HG03520 (cell line): Measurements from ENCODE around the gene RAB3D.

Source experiments
- ATAC-seq: cut with Tn5 transposase; IDR thresholded peaks from one replicate; pipeline ENCODE4 v1.9.1; 2021; ENCODE audit warnings: mild to moderate bottlenecking, moderate library complexity; ENCODE audit not compliant: unreplicated experiment

Gene RAB3D

GRCh38 chr19:11299946-11300810 is 39.3 kb downstream of the RAB3D start:
- ATAC-seq, result no peak

GRCh38 chr19:11296264-11296663 is 43.2 kb downstream of the RAB3D start:
- no peak for ATAC-seq

GRCh38 chr19:11295665-11296245 is 43.7 kb downstream of the RAB3D start, which contains the start of gene TSPAN16:
TSS of gene TSPAN16 (plus strand) at chr19:11296160. CDS start at chr19:11296298, 138 bp downstream.
- ATAC-seq, result no peak

- no peak for ATAC-seq
Observed at GRCh38 chr19:11295180-11295579, 44.3 kb downstream of the RAB3D start.

GRCh38 chr19:11293433-11294389 is 45.7 kb downstream of the RAB3D start:
- no peak for ATAC-seq

- ATAC-seq, result no peak
Observed at GRCh38 chr19:11291991-11292390, 47.5 kb downstream of the RAB3D start.

- ATAC-seq, result no peak
Observed at GRCh38 chr19:11291415-11291814, 48.0 kb downstream of the RAB3D start.

GRCh38 chr19:11290256-11290655 is 49.2 kb downstream of the RAB3D start:
- no peak for ATAC-seq

- ATAC-seq, result no peak
Observed at GRCh38 chr19:11288349-11288748, 51.1 kb downstream of the RAB3D start.

GRCh38 chr19:11286312-11286974 is 53.0 kb downstream of the RAB3D start:
- ATAC-seq, result no peak

GRCh38 chr19:11284515-11284914 is 54.9 kb downstream of the RAB3D start:
- ATAC-seq, result no peak

- ATAC-seq, result no peak
Observed at GRCh38 chr19:11281356-11282049, 58.0 kb downstream of the RAB3D start.

GRCh38 chr19:11279505-11280236 is 59.8 kb downstream of the RAB3D start:
- no peak for ATAC-seq

- no peak for ATAC-seq
Observed at GRCh38 chr19:11278670-11279069, 60.8 kb downstream of the RAB3D start.

GRCh38 chr19:11274533-11275086 is 64.8 kb downstream of the RAB3D start:
- ATAC-seq, result no peak

GRCh38 chr19:11273989-11274388 is 65.5 kb downstream of the RAB3D start:
- ATAC-seq, result no peak

- no peak for ATAC-seq
Observed at GRCh38 chr19:11273296-11273695, 66.2 kb downstream of the RAB3D start.
